HG03196 (cell line): ENCODE data around the gene GTF3C2.

Experiments
- ATAC-seq: cut with Tn5 transposase; IDR thresholded peaks from one replicate; pipeline ENCODE4 v1.9.1; 2021; ENCODE audit not compliant: unreplicated experiment

The GTF3C2 gene

DNA sequence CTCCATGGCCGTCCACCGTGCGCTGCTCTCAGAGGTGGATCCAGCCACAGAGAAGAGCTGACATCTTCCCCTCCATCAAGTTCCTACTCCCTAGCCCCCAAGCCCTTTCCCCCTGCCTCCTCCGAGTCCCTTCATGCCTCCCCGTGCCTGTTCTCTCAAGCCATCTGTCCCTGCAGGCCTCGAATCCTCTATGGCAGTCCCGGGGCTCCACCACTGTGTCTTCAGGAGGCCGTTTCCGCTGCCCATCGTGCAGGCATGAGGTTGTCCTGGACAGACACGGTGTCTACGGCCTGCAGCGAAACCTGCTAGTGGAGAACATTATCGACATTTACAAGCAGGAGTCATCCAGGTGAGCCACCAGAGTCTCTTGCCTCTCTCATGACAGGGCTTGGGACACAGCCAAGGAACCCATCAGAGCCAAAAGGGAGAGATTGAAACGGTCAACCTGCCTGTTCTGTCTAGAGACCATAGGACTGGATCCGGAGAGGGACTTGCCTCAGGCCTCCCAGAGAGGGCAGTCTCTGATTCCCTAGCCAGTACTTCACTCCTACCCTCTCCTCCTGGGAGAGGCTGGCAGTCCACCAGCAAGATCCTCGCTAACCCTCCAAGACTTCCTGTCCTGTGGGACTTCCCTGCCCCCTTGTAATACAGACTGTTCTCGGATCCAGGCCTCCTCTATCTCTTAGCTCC is 58.0 kb downstream of the GTF3C2 start:
- ATAC-seq: no peak

DNA sequence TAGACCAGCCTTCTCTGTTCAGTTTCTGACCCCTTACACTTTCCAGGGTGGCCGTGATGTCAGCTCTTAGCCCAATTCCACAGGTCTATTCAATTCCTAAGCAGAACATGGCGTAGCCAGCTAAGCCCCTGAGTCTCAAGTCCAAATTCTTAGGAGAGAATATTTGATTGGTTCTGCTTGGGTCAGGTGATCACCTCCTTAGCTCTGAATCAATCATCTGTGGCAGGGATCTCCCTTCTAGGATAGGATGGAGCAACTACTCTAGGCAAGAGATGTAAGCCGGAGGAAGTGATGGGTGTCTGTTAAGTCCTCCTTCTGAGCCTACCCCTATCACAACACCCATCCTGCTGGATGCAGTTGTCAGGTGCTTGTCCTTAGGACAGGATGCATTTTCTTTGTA is 59.4 kb downstream of the GTF3C2 start:
- no peak for ATAC-seq

DNA sequence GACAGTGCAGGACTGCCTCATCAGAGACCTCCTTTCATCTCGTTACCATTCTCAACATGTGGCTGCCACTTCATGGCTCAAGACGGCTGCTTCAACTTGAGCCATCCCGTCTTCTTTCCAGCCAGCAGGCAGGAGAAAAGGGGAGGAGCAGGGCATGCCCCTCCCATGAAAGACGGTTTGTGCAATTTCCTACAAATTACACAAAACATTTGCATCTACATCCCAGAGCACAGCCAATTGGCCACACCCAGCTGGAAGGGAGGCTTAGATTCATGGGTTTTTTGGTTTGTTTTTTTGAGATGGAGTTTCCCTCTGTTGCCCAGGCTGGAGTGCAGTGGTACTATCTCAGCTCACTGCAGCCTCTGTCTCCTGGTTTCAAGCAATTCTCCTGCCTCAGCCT is 60.1 kb downstream of the GTF3C2 start:
- ATAC-seq: no peak

DNA sequence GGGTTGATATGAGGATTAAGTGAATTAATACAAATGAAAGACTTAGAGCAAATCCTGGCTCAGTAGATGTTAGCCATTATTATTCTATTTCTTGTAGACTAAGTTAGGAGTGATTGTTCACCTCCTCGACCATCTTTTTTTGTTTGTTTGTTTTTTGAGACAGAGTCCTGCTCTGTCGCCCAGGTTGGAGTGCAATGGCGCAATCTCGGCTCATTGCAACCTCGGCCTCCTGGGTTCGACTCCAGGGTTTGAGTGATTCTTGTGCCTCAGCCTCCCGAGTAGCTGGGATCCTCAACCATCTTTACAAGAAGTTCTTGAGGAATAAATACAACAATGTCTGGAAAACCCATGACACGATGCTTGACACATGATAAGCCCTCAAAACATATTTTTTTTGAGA is 61.6 kb downstream of the GTF3C2 start:
- no peak for ATAC-seq

DNA sequence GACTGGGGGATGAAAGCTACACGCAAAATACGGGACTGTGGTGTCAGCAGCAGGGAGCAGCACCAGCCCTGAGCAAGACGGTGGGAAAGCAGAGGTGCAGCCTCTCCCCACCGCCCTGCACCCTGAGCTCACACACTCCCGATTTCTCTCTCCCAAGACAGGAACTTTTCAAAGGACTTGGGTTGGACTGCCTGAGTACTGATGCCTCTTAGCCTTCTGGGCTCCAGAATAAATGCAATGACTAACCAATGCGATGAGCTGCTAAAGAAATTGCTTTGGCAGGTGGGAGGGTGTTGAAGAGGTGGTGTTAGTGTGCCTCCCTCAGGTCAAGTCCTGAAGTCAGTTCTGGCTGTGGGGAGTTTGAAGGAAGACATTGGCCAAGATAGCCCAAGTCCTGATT is 64.7 kb downstream of the GTF3C2 start:
- no peak for ATAC-seq

DNA sequence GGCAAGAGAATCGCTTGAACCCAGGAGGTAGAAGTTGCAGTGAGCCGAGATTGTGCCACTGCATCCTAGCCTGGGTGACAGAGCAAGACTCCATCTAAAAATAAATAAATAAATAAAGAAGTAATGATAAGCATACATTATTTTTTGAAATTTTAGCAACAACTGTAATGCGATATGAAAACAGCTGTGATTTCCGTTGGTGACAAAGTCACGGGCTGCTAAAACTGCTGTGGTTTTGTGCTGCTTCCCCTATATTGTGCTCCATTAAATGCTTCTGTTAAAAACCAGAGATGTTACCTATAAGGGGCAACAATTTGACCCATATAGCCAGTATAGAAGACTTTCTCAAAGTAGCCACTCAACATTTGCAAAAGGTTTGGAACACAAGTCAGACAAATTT is 66.0 kb downstream of the GTF3C2 start:
- no peak for ATAC-seq

DNA sequence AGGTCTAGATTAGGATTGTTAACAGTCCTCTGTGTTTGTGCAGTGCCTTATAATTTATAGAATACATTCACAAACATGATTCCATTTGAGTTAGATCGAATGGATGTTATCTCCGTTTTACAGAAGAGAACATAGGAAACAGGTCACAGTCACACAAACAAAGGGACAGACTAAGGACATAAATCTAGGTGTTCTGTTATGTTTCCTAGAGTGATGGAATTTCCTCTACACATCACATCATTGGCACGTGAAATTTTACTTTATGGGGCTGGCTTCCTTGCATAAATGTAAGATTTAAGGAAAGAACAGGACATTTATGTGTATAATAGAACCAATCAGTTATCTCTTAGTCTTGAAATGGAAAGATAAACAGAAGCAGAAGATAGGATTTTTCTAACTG is 68.0 kb downstream of the GTF3C2 start:
- no peak for ATAC-seq

DNA sequence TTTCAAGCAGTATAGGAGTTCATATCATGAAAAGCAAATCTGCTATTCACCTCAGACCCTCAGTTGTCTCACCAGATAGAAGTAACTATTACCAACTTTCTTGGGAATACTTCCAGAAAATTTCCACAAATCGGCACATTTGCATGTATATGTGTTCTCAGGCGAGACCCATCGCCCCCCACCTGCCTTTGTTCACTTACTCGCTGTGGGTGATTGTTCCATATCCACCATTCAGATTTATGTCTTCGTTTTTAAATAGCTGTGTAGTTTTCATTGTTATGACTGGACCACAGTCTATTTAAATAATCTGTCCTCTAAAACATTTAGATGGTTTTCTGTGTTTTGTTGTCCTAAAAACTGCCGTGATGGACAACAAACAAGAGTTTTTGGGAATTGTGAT is 71.1 kb downstream of the GTF3C2 start:
- no peak for ATAC-seq

DNA sequence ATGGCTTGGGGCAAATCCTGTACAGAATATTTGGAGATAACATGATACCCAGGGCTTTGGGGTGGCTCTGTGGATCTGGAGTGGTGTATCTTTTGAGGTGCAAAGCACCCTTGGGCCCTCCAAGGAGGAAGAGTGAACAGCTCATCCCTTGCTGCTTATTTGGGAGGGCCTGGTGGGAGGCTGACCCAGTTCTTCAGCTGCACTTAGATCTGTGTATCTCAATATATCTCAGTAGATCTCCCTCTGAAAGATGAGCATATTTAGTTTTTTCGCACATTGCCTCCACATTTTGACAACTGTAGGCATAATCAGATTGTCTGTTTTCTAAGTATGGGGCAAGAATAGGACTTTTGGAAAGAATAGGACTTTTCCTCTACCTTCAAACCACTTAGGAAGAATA is 71.6 kb downstream of the GTF3C2 start:
- ATAC-seq: no peak

DNA sequence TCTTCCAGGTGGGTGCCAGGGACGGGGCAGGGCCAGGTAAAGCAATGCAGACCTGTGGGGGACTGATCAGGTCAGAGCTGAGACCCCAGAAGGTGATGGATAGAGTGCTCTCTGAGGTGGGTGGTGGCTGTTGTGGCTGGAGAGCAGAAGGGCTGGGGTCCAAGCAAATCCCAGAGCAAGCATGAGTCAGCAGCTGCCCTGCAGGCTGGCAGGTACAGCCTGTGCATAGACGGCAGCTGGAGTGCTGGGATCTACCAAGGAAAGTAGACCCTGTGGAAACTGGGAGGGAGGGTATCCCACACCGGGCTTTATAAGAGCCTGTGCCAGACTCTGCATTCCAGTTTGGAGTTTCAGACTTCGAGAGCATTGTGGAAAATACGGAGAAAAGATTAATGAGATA is 73.7 kb downstream of the GTF3C2 start:
- no peak for ATAC-seq

DNA sequence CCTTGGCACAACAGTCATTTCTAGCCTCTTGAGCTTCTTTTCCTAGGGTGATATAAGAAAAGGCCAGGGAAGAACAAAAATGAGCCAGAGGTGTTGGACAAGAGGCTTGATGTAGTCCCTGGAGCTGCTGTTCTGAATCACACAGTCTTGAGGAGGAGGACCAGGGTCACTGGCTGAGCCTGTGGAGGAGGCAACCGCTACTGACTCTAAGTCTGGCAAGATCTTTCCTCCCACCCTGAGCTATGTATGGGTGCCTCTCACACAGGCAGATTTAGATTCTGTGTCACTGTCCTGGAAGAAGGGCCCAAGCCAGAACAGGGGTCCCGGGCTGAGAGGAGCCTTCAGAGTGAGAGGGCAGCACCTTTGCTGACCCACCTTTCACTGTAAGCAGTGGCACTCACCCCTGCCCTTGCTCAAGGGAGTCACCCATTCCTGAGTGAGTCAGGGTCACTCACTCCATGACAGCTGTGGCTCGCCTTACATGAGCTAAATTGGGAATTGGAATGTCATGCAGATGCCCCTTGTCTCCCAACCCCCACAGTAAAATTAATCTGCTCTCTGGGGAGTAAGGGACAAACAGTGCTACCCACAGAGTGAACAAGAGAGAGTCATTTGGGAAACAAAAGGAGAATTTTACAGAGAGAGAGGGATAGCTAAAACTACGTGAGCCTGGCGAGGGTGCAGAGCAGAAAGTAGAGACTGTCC is 74.6 kb downstream of the GTF3C2 start, which contains the start of gene TRIM54:
TSS of gene TRIM54 (plus strand) at position 575 of the 705 bp plus-strand sequence. CDS start 303 bp downstream, outside the sequence.
- ATAC-seq: no peak

DNA sequence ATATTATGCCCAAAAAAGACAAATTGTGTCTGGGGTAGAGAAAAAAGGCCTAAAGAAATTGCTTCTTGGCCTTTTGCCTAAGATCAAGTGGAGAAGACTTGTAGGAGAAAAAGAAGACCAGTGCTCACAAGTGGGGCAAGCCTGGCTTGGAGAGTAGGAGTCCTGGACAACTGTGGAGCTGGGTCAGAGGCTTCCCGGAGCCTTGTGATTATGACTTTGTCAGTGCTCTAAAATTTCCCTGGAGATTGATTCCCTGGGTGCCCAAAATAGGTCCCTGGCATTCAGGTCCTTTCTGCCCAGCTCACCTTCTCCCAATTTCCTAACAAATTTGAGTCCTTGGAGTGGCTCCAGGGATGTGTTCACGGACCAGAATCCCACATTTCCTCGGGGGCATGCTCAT is 75.1 kb downstream of the GTF3C2 start:
- ATAC-seq: no peak

DNA sequence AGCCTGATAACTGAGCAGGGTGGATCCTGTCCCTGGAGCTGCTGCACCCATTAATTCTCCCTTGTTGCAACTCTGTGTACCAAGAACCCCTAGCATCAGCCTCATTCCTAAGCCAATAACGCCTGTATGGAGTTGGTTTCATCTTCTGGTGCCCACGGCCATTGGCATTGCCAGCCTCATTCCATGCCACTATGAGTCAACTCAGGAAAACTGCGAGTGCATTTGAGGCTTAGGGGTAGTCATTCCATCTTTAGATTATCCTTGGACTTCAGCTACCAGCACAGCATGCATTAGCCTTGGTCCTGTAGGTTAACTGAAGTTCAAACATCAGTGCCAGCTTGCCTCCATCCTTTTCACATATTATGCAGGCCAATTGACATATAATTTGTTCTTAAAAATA is 75.7 kb downstream of the GTF3C2 start:
- ATAC-seq: no peak

DNA sequence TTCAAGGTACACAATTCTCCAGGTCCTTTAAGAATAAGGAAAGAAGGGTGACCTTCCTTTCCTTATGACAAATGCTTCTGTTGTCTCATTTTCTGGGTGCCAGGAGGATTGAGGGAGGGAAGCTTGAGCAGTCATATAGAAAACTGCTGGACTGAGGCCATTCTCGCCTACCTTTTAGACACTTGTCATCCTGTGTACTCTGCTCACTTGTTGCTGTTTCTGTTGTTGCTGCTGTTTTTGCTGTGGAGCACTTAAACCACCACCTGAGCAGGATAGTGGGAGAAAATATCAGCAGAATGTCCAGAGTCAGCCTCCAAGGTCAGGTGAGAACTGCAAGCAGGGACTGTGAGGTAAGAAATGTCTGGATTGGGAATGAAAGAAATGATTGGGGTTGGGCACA is 78.6 kb downstream of the GTF3C2 start:
- no peak for ATAC-seq
